C4-2B (cell line): Measurements from ENCODE around the gene C13orf46.

ENCODE experiments used
- H3K27ac ChIP-seq: fragments of 450-650 bp; 2 replicates; pipeline ENCODE4 v1.5.1; 2017
- CTCF ChIP-seq: fragments of 450-650 bp; conservative IDR thresholded peaks from 2 replicates; pipeline ENCODE4 v1.5.1; 2017; ENCODE audit warnings: mild to moderate bottlenecking
- ZFX ChIP-seq: fragments of 450-650 bp; IDR thresholded peaks from 2 replicates; pipeline ENCODE4 v1.6.1; 2017

C13orf46 gene

GRCh38 chr13:113977976-113978375 is 4.1 kb upstream of the C13orf46 start:
- TF ChIP-seq ZFX (no peak), CTCF (no peak)
- H3K27ac ChIP-seq: no peak overlapping the region

DNA sequence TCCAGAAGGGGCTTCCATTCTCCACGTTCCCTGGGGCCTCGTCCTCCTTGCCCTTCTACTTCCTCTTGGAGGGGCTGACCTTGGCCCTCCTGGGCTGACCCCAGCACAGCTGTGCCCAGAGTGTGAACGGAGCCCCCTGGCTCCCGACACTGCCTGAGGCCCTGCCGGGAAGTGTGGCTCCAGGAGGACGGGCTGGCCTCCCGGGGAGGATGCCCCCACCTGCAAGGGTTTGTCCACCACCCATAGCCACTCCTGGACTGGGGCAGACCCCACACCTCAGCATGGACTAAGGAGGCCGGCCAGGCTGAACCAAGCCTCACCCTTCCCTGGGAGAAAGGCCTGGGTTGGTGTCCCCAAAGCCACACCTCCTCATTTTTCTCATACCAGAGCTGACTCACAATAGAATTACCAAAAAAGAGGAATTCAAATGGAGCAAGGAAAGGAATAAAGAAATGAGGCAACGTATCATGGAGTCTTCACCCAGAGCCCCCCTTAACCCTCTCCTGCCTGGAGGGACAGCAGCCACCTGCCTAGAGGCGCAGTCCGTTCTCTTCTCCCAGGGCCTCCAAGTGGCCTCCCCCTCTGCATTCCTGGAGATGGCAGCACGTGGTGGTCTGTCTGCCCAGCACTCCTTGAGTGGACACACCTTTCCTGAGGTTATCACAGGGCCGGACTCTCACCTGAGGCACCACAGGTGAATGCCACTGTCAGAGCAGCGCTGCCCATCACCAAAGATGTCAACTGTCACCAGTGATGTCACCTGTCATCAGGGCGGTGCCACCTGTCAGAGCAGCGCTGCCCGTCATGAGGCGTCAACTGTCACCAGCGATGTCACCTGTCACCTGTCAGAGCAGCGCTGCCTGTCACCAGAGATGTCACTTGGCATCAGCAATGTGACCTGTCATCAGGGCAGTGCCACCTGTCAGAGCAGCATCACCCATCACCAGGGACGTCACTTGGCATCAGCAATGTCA is 3.1 kb upstream of the C13orf46 start:
- no peak overlapping the region for H3K27ac ChIP-seq
- no peak for TF ChIP-seq ZFX
- no peak for TF ChIP-seq CTCF

- no peak overlapping the region for H3K27ac ChIP-seq
- TF ChIP-seq ZFX (no peak), CTCF (no peak)
Measured at GRCh38 chr13:113975416-113975815, 1.5 kb upstream of the C13orf46 start.

GRCh38 chr13:113974304-113975281 is 717 bp upstream of the C13orf46 start:
- no peak overlapping the region for H3K27ac ChIP-seq
- no peak for TF ChIP-seq CTCF
- TF ChIP-seq ZFX: no peak

- peak overlapping the region; percentile 84; the same call in 1 of the 2 replicates for H3K27ac ChIP-seq
- TF ChIP-seq ZFX (no peak), CTCF (no peak)
Measured at GRCh38 chr13:113972451-113973217, 1.2 kb downstream of the C13orf46 start.

DNA sequence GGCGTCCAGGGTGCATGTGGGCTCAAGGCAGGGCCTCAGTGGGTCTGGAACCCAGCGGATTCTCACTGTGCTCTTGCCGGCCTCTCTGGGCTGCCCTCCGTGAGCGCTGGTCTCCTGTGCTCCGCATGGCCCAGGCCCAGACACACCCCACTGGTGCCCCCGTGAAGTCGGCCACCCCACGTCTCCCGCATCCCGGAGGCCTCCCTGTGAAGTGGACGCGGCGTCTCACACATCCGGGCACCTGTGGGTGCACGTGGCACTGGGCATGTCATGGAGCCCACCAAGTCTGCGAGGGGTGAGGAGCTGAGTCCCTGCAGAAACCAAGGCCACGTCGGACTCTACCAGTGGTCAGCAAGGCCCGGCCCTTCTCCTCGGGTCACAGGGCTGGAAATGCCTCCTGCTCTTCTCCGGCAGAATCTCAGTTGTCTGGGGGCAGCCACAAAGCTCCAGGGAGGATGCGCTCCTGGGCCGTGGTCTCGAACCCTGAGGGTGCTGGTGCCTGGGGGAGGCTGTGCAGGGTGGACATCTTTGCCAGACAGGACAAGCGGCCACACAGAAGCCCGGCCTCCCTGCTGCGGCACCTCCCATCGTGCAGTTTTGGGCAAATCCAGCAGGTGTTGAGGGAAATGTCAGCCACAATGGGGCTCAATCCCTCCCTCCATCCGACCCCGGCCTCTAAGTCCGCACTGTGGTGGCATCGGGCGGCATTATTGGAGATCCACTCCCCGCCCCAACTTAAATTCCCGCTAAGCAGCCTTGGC is 2.2 kb downstream of the C13orf46 start:
- H3K27ac ChIP-seq: peak overlapping the region; percentile 84
- TF ChIP-seq ZFX: no peak
- no peak for TF ChIP-seq CTCF
